ENCODE measurements around the gene TDRKH.

Gene TDRKH

GRCh38 chr1:151728151-151729054 lies 61.9 kb downstream of the TDRKH start:
- no peak overlapping the region for H3K4me3 ChIP-seq (ENCODE audit: low read depth, low read length)
- no peak for TF ChIP-seq CTCF (IDR thresholded peaks at IDR 0.05; ENCODE audit: control insufficient read depth, extremely low read depth, insufficient read depth)
- DNase-seq (ENCODE audit: low read depth) = no peak

GRCh38 chr1:151723726-151724370 lies 66.5 kb downstream of the TDRKH start:
- no peak for TF ChIP-seq CTCF (IDR thresholded peaks at IDR 0.05; ENCODE audit: control insufficient read depth, extremely low read depth, insufficient read depth)
- no peak overlapping the region for H3K4me3 ChIP-seq (ENCODE audit: low read depth, low read length)
- no peak for DNase-seq (ENCODE audit: low read depth)

Measured in LNCaP clone FGC (cell line).